ENCODE measurements around the gene MAP6.

DNA sequence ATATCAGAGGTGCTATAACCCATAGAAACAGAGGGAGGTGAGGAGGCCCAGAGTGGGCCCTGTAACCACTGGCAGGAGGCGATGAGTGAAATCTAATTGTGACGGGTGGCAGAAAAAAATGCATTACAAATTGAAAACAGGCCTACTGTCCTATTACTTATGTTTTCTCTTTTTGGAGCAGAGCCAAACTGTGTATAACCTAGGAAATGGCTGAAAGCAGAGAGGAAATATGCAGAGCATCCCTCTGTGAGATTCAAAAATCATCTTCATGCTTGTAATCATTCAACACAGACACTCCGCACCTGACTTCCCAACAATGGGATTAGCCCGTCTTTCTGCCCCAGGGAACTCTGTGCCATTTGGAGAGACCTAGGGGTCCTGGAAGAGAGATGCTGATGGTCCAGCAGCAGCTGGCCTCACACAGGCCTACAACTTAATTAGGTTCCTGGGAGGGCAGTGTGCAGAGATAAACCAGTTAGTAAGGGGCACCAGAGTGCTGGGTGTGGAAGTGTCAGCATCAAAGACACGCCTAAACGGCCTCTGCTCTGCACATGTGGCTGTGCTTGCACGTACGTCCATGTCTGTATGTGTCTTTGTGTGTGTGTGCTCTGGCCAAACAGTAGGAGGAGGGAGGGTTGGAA is 41.8 kb downstream of the MAP6 start:
- TF ChIP-seq ARNT (IDR thresholded peaks at IDR 0.05): no peak
- TF ChIP-seq, protein P1, sequence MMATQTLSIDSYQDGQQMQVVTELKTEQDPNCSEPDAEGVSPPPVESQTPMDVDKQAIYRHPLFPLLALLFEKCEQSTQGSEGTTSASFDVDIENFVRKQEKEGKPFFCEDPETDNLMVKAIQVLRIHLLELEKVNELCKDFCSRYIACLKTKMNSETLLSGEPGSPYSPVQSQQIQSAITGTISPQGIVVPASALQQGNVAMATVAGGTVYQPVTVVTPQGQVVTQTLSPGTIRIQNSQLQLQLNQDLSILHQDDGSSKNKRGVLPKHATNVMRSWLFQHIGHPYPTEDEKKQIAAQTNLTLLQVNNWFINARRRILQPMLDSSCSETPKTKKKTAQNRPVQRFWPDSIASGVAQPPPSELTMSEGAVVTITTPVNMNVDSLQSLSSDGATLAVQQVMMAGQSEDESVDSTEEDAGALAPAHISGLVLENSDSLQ (IDR thresholded peaks at IDR 0.05): no peak
- no peak for TF ChIP-seq BHLHE40 (IDR thresholded peaks at IDR 0.05; ENCODE audit: borderline replicate concordance)
- no peak for TF ChIP-seq SP1 (IDR thresholded peaks at IDR 0.05)
- TF ChIP-seq FOXA1 (IDR thresholded peaks at IDR 0.05): no peak
- TF ChIP-seq ELF4 (IDR thresholded peaks at IDR 0.05): no peak
